Spleen (tissue), 11 donors: Measurements from ENCODE around the gene MKRN3. TPM values are rescaled to one million over a fixed set of nuclear protein-coding genes. Genes with fewer than 3 reads are reported as not detected.

Source experiments
- DNase-seq: peaks from one replicate; pipeline ENCODE4 v3.0.0-alpha.2; 2020
- H3K27ac ChIP-seq, 8 donors: fragments of 200-600 bp; sonication (generic) in 7 of 8; 1 replicate in 4 of 8; 2 replicates in 4 of 8; pipeline versions ENCODE4 v1.5.0 to v1.8.0; 2016 to 2021; ENCODE audit warnings: inconsistent platforms in 4 of 8, mild to moderate bottlenecking in 4 of 8, moderate library complexity in 1 of 8
- H3K27me3 ChIP-seq, 7 donors: fragments of 200-600 bp; sonication (generic) in 6 of 7; replicated peaks in 1 of 7; 1 replicate in 4 of 7; 2 replicates in 3 of 7; pipeline versions ENCODE4 v1.5.0 to v1.8.0; 2016 to 2021; ENCODE audit warnings: inconsistent platforms in 3 of 7, mild to moderate bottlenecking in 1 of 7
- H3K36me3 ChIP-seq, 6 donors: fragments of 200-600 bp; sonication (generic) in 5 of 6; 1 replicate in 4 of 6; 2 replicates in 2 of 6; pipeline versions ENCODE4 v1.5.0 to v1.8.0; 2016 to 2021; ENCODE audit warnings: inconsistent platforms in 2 of 6
- H3K4me1 ChIP-seq, 6 donors: fragments of 200-600 bp; sonication (generic) in 5 of 6; 1 replicate in 3 of 6; 2 replicates in 3 of 6; pipeline versions ENCODE4 v1.5.0 to v1.8.0; 2016 to 2021; ENCODE audit warnings: inconsistent platforms in 3 of 6
- H3K4me3 ChIP-seq, 8 donors: fragments of 200-600 bp; sonication (generic) in 7 of 8; 1 replicate in 4 of 8; 2 replicates in 4 of 8; pipeline versions ENCODE4 v1.5.0 to v1.8.0; 2016 to 2021; ENCODE audit warnings: inconsistent platforms in 4 of 8, mild to moderate bottlenecking in 4 of 8, moderate library complexity in 2 of 8
- H3K9me3 ChIP-seq, 8 donors: fragments of 200-600 bp; sonication (generic) in 7 of 8; 1 replicate in 4 of 8; 2 replicates in 4 of 8; pipeline versions ENCODE4 v1.5.0 to v1.8.0; 2016 to 2021; ENCODE audit warnings: inconsistent platforms in 4 of 8
- CTCF ChIP-seq, 11 experiments: fragments of 200-600 bp in 7 of 11; fragments of 450-650 bp in 4 of 11; sonication (generic) in 4 of 11; IDR thresholded peaks in 8 of 11; conservative IDR thresholded peaks in 3 of 11; 1 replicate in 7 of 11; 2 replicates in 4 of 11; pipeline versions ENCODE4 v1.4.0 to v1.8.0; 2016 to 2021; ENCODE audit warnings: antibody characterized with exemption in 11 of 11, inconsistent platforms in 4 of 11, mild to moderate bottlenecking in 1 of 11
- POLR2A ChIP-seq, 3 donors: fragments of 450-650 bp; IDR thresholded peaks; one replicate each; pipeline ENCODE4 v1.5.1; 2017; ENCODE audit warnings: antibody characterized with exemption in 3 of 3, mild to moderate bottlenecking in 1 of 3
- POLR2AphosphoS5 ChIP-seq, 3 donors: sonication (generic); formaldehyde crosslinking; IDR thresholded peaks; one replicate each; pipeline ENCODE4 v1.5.1; 2017; ENCODE audit warnings: antibody characterized with exemption in 3 of 3
- WGBS, 5 donors: extraction: QIAGEN DNeasy Blood & Tissue Kit in 3 of 5; methylation state at CpG; one replicate each; pipeline versions ENCODE4 v1.1.5 to v1.1.7; 2013 to 2018; 5-methylcytosine and 5-hydroxymethylcytosine counted together
- intact Hi-C: fragments of 100-400 bp; cut with DNase I; formaldehyde crosslinking; loops from one replicate; pipeline ENCODE4 v1.15.0; 2023; ENCODE audit warnings: low total_unique reads
- microRNA-seq, 3 donors: library from miRNA; unstranded; fragments of <30 nt; microRNA quantifications; one replicate each; pipeline versions ENCODE4 to v1.1.0, GENCODE V29; 2019 to 2020
- polyA plus RNA-seq, 3 donors: library from polyadenylated mRNA; stranded (reverse); fragments of 200-250 nt; gene quantifications; one replicate each; pipeline ENCODE4 v1.2.1, GENCODE V29; 2013
- small RNA-seq, 4 donors: library from RNA; depleted of rRNA; stranded (forward); fragments of <200 nt; gene quantifications; one replicate each; pipeline ENCODE3, GENCODE V24; 2016
- total RNA-seq, 7 donors: library from RNA; depleted of rRNA in 3 of 7; stranded (reverse); fragments of >200 nt in 3 of 7; fragmentation: NEBNext Ultra II Directional in 4 of 7; extraction: Animal tissue kit (Norgen Biotek cat#: 25700) in 4 of 7; gene quantifications; one replicate each; pipeline versions ENCODE4 v1.1.0 to v1.2.1, GENCODE V29; 2016 to 2021
- donor health status: healthy with polysubstance abuse.
- donor health status: DM: no; HTN: no; CAD: no; lungs with moderate emphysema.
- donor health status: DM: no; HTN: no; CAD: no.
- donor health status: Bipolar disorder and iron deficiency.
- donor health status: healthy.
- donor health status: DM: no; HTN: no; CAD: no.
- donor health status: DM: yes; HTN: yes; CAD: no.

Gene MKRN3
- total and polyA plus RNA-seq, 10 donors, result 0.26 to 3.5 (median 0.60) TPM; not detected in 1

- intact Hi-C loops, result no loop called here
- no peaks in the 10 kb centered on the region for H3K27me3 ChIP-seq
- no peak for DNase-seq
- H3K27ac ChIP-seq, result no peak overlapping the region
- peaks cover 0 to 8% (median 0%) of the 10 kb centered on the region in 8 donors for H3K9me3 ChIP-seq
- WGBS, 5 donors, result 85 to 97% (median 92%) methylated on average over 6 of the region's 6 CpGs
- no peak overlapping the region for H3K4me3 ChIP-seq
- H3K4me1 ChIP-seq, result no peaks in the 10 kb centered on the region
- no peaks in the 10 kb centered on the region for H3K36me3 ChIP-seq
- TF ChIP-seq CTCF (IDR thresholded peaks at IDR 0.05 in 8 of 11, conservative IDR thresholded peaks at IDR 0.05 in 3 of 11) (no peak), POLR2A (IDR thresholded peaks at IDR 0.05) (no peak), POLR2AphosphoS5 (IDR thresholded peaks at IDR 0.05) (no peak)
These were observed 36.6 kb downstream of the MKRN3 start for GRCh38 chr15:23602124-23602523.

- Histone ChIP-seq H3K27me3 (no peaks in the 10 kb centered on the region), H3K9me3 (peaks cover 0 to 8% (median 0%) of the 10 kb centered on the region in 8 donors), H3K4me3 (no peak overlapping the region), H3K36me3 (no peaks in the 10 kb centered on the region), H3K27ac (no peak overlapping the region), H3K4me1 (no peaks in the 10 kb centered on the region)
- DNase-seq, result no peak
- TF ChIP-seq POLR2A (IDR thresholded peaks at IDR 0.05) (no peak), CTCF (IDR thresholded peaks at IDR 0.05 in 8 of 11, conservative IDR thresholded peaks at IDR 0.05 in 3 of 11) (no peak), POLR2AphosphoS5 (IDR thresholded peaks at IDR 0.05) (no peak)
- intact Hi-C loops, result no loop called here
- 82 to 94% (median 93%) methylated on average over 2 of the region's 2 CpGs for WGBS, 5 donors
These were observed 40.8 kb downstream of the MKRN3 start for GRCh38 chr15:23606226-23606625.

- no peaks in the 10 kb centered on the region for H3K36me3 ChIP-seq
- no peak overlapping the region for H3K27ac ChIP-seq
- WGBS, 5 donors, result 52 to 63% (median 56%) methylated on average over 10 of the region's 10 CpGs
- H3K27me3 ChIP-seq, result no peaks in the 10 kb centered on the region
- intact Hi-C loops, result no loop called here
- DNase-seq, result no peak
- no peak overlapping the region for H3K4me3 ChIP-seq
- H3K9me3 ChIP-seq, result peaks cover 0 to 36% (median 5%) of the 10 kb centered on the region in 8 donors
- H3K4me1 ChIP-seq, result no peaks in the 10 kb centered on the region
- TF ChIP-seq CTCF (IDR thresholded peaks at IDR 0.05 in 8 of 11, conservative IDR thresholded peaks at IDR 0.05 in 3 of 11) (no peak), POLR2AphosphoS5 (IDR thresholded peaks at IDR 0.05) (peak in 1 of 3 donors; percentile 27)
These were observed 51.1 kb downstream of the MKRN3 start for GRCh38 chr15:23616536-23616935.

Small RNAs within 50 kb of the gene (microRNA-seq; reads per million reads assigned to microRNA genes)
- 0 reads per million in 3 donors for gene MIR4508

Small RNAs within 50 kb of the gene (small RNA-seq; reads per million reads assigned to genes)
- 0 to 0.08 (median 0) reads per million in 4 donors for gene MIR4508

Other genes starting within 250 kb of the MKRN3 start
- not detected for gene GOLGA6L26, start 231.5 kb upstream of the MKRN3 start, total RNA-seq
- gene GOLGA6L26, start 231.5 kb upstream of the MKRN3 start, polyA plus RNA-seq, result not detected
- under 1 TPM; 0.09 to 0.70 (median 0.43) TPM for gene GOLGA8S, start 210.9 kb upstream of the MKRN3 start, total RNA-seq
- under 1 TPM in 2 of 3 donors, not detected in 1; 0.07 to 0.13 TPM for gene GOLGA8S, start 210.9 kb upstream of the MKRN3 start, polyA plus RNA-seq
- gene GOLGA6L2, start 118.4 kb upstream of the MKRN3 start, total RNA-seq, result not detected
- gene GOLGA6L2, start 118.4 kb upstream of the MKRN3 start, polyA plus RNA-seq, result not detected
- 1 to 10 TPM in 2 of 7 donors, under 1 TPM in 4, not detected in 1; 0.17 to 1.9 (median 0.55) TPM for gene MAGEL2, start 82.2 kb downstream of the MKRN3 start, total RNA-seq
- under 1 TPM; 0.02 to 0.06 (median 0.04) TPM for gene MAGEL2, start 82.2 kb downstream of the MKRN3 start, polyA plus RNA-seq
- gene NDN, start 121.6 kb downstream of the MKRN3 start, total RNA-seq, result 10 to 100 TPM; 17.1 to 54.1 (median 30.7) TPM
- 10 to 100 TPM; 10.4 to 20.8 (median 16.2) TPM for gene NDN, start 121.6 kb downstream of the MKRN3 start, polyA plus RNA-seq